Erythroblast (primary cell): ENCODE measurements around the gene CAPSL.

Source experiments
- GATA1 ChIP-seq: IDR thresholded peaks from 2 replicates; pipeline ENCODE4 v1.6.1; 2011; ENCODE audit warnings: low read depth, mild to moderate bottlenecking, control low read depth, low read length, moderate library complexity
- POLR2A ChIP-seq: IDR thresholded peaks from 2 replicates; pipeline ENCODE4 v1.6.1; 2011; ENCODE audit warnings: mild to moderate bottlenecking, low read length

GRCh38 chr5:35924950-35925722, 13.3 kb downstream of the CAPSL start:
- TF ChIP-seq POLR2A (no peak), GATA1 (no peak)
